T1000 (cell line): ENCODE data around the gene CLEC11A.

Experiments
- DNase-seq: peaks from one replicate; lab custom pipeline; 2025; ENCODE audit warnings: mixed read lengths; lab: John Stamatoyannopoulos, UW

Gene CLEC11A

GRCh38 chr19:50723069-50723468 is at the start of gene CLEC11A:
CLEC11A (plus strand) TSS chr19:50723364; CDS start chr19:50723526, 162 bp downstream.
- no peak for DNase-seq

GRCh38 chr19:50676625-50677197 is 46.5 kb upstream of the CLEC11A start:
- no peak for DNase-seq

GRCh38 chr19:50677636-50678035 is 45.5 kb upstream of the CLEC11A start:
- no peak for DNase-seq

- no peak for DNase-seq
Observed at GRCh38 chr19:50678323-50678722, 44.8 kb upstream of the CLEC11A start.

GRCh38 chr19:50679177-50680125 is 43.7 kb upstream of the CLEC11A start:
- peak; percentile 59 for DNase-seq

GRCh38 chr19:50686310-50687032 is 36.7 kb upstream of the CLEC11A start:
- no peak for DNase-seq

GRCh38 chr19:50688766-50689165 is 34.4 kb upstream of the CLEC11A start:
- no peak for DNase-seq

GRCh38 chr19:50690439-50690838 is 32.7 kb upstream of the CLEC11A start:
- no peak for DNase-seq

GRCh38 chr19:50693064-50693975 is 29.8 kb upstream of the CLEC11A start:
- DNase-seq: no peak

GRCh38 chr19:50694815-50695145 is 28.4 kb upstream of the CLEC11A start:
- DNase-seq: no peak

- no peak for DNase-seq
Observed at GRCh38 chr19:50695251-50696093, 27.7 kb upstream of the CLEC11A start.

- DNase-seq: no peak
Observed at GRCh38 chr19:50696094-50696483, 27.1 kb upstream of the CLEC11A start.

- DNase-seq: no peak
Observed at GRCh38 chr19:50697414-50698124, 25.6 kb upstream of the CLEC11A start.

- no peak for DNase-seq
Observed at GRCh38 chr19:50701367-50701985, 21.7 kb upstream of the CLEC11A start.

GRCh38 chr19:50702158-50702870 is 20.9 kb upstream of the CLEC11A start:
- DNase-seq: no peak

GRCh38 chr19:50702871-50703829 is 20.0 kb upstream of the CLEC11A start:
- no peak for DNase-seq

- no peak for DNase-seq
Observed at GRCh38 chr19:50703915-50704796, 19.0 kb upstream of the CLEC11A start.
